ENCODE results near the gene WAC. TPM values are rescaled to one million over a fixed set of nuclear protein-coding genes. Genes with fewer than 3 reads are reported as not detected.

The WAC gene
- total RNA-seq, 4 donors from 2014 or later, result 66.6 to 102 (median 78.9) TPM

GRCh38 chr10:28551086-28551485 lies 18.2 kb downstream of the WAC start:
- Histone ChIP-seq H3K4me3 (no peak overlapping the region), H3K27ac (no peak overlapping the region), H3K4me1 (peaks cover 10 to 77% (median 40%) of the 10 kb centered on the region in 4 donors), H3K27me3 (no peaks in the 10 kb centered on the region), H3K9me3 (no peaks in the 10 kb centered on the region), H3K36me3 (peaks cover 0 to 14% (median 2%) of the 10 kb centered on the region in 4 donors)
- no peak for DNase-seq
- intact Hi-C loops (cut with DNase I; ENCODE audit: low total_unique reads), result no loop called here
- in situ Hi-C loops (cut with MboI; ENCODE audit: low pct_ligation_motif_present in 1 of 4, low pct_unique_long_range_greater_than_20kb in 1 of 4, low sequenced_read_pairs in 3 of 4), result no loop called here
- 37 to 42% methylated on average over 3 of the region's 3 CpGs for whole genome bisulfite sequencing, 2 donors (ENCODE audit: low coverage in 1 of 2)
- TF ChIP-seq CTCF (IDR thresholded peaks at IDR 0.05), result no peak
- no peak for TF ChIP-seq EP300 (IDR thresholded peaks at IDR 0.05; ENCODE audit: low read depth)
- no peak for TF ChIP-seq POLR2AphosphoS5 (IDR thresholded peaks at IDR 0.05)
- TF ChIP-seq POLR2A (IDR thresholded peaks at IDR 0.05), result no peak

- Histone ChIP-seq H3K4me3 (no peak overlapping the region), H3K27me3 (no peaks in the 10 kb centered on the region), H3K9me3 (no peaks in the 10 kb centered on the region), H3K4me1 (peaks cover 10 to 86% (median 45%) of the 10 kb centered on the region in 4 donors), H3K36me3 (peaks cover 0 to 19% (median 1%) of the 10 kb centered on the region in 4 donors), H3K27ac (no peak overlapping the region)
- in situ Hi-C loops (cut with MboI; ENCODE audit: low pct_ligation_motif_present in 1 of 4, low pct_unique_long_range_greater_than_20kb in 1 of 4, low sequenced_read_pairs in 3 of 4) (no loop called here), intact Hi-C loops (cut with DNase I; ENCODE audit: low total_unique reads) (no loop called here)
- TF ChIP-seq EP300 (IDR thresholded peaks at IDR 0.05; ENCODE audit: low read depth) (no peak), POLR2AphosphoS5 (IDR thresholded peaks at IDR 0.05) (no peak), POLR2A (IDR thresholded peaks at IDR 0.05) (no peak), CTCF (IDR thresholded peaks at IDR 0.05) (no peak)
- WGBS, 2 donors (ENCODE audit: low coverage in 1 of 2), result 34 to 44% methylated on average over 4 of the region's 4 CpGs
- DNase-seq, result no peak
Measured at GRCh38 chr10:28552775-28553174, 19.9 kb downstream of the WAC start.

GRCh38 chr10:28554009-28554408 lies 21.1 kb downstream of the WAC start:
- intact Hi-C loops (cut with DNase I; ENCODE audit: low total_unique reads) (no loop called here), in situ Hi-C loops (cut with MboI; ENCODE audit: low pct_ligation_motif_present in 1 of 4, low pct_unique_long_range_greater_than_20kb in 1 of 4, low sequenced_read_pairs in 3 of 4) (no loop called here)
- TF ChIP-seq CTCF (IDR thresholded peaks at IDR 0.05) (no peak), POLR2AphosphoS5 (IDR thresholded peaks at IDR 0.05) (no peak), EP300 (IDR thresholded peaks at IDR 0.05; ENCODE audit: low read depth) (no peak), POLR2A (IDR thresholded peaks at IDR 0.05) (no peak)
- peaks cover 15 to 97% (median 54%) of the 10 kb centered on the region in 4 donors for H3K4me1 ChIP-seq
- no peaks in the 10 kb centered on the region for H3K9me3 ChIP-seq
- H3K4me3 ChIP-seq, result no peak overlapping the region
- H3K27me3 ChIP-seq, result no peaks in the 10 kb centered on the region
- WGBS, 2 donors (ENCODE audit: low coverage in 1 of 2), result 91 to 93% methylated on average over 3 to 6 of the region's 6 CpGs
- H3K36me3 ChIP-seq, result peaks cover 0 to 15% (median 0%) of the 10 kb centered on the region in 4 donors
- no peak for DNase-seq
- no peak overlapping the region for H3K27ac ChIP-seq

GRCh38 chr10:28554952-28555351 lies 22.0 kb downstream of the WAC start:
- no peak for TF ChIP-seq EP300 (IDR thresholded peaks at IDR 0.05; ENCODE audit: low read depth)
- no peak for TF ChIP-seq CTCF (IDR thresholded peaks at IDR 0.05)
- TF ChIP-seq POLR2AphosphoS5 (IDR thresholded peaks at IDR 0.05), result no peak
- TF ChIP-seq POLR2A (IDR thresholded peaks at IDR 0.05), result no peak
- no peaks in the 10 kb centered on the region for H3K27me3 ChIP-seq
- H3K36me3 ChIP-seq, result peaks cover 0 to 13% (median 0%) of the 10 kb centered on the region in 4 donors
- in situ Hi-C loops (cut with MboI; ENCODE audit: low pct_ligation_motif_present in 1 of 4, low pct_unique_long_range_greater_than_20kb in 1 of 4, low sequenced_read_pairs in 3 of 4) (no loop called here), intact Hi-C loops (cut with DNase I; ENCODE audit: low total_unique reads) (no loop called here)
- H3K9me3 ChIP-seq, result no peaks in the 10 kb centered on the region
- H3K4me3 ChIP-seq, result no peak overlapping the region
- no peak for DNase-seq
- H3K4me1 ChIP-seq, result peaks cover 21 to 97% (median 57%) of the 10 kb centered on the region in 4 donors
- H3K27ac ChIP-seq, result no peak overlapping the region
- WGBS, 2 donors (ENCODE audit: low coverage in 1 of 2), result 92 to 93% methylated on average over 3 of the region's 3 CpGs

Data from transverse colon (tissue), 4 donors.